ENCODE data around the gene VASP.

Gene VASP

GRCh38 chr19:45474606-45475521 is 32.4 kb upstream of the VASP start:
- peak; percentile 11 for DNase-seq

DNA sequence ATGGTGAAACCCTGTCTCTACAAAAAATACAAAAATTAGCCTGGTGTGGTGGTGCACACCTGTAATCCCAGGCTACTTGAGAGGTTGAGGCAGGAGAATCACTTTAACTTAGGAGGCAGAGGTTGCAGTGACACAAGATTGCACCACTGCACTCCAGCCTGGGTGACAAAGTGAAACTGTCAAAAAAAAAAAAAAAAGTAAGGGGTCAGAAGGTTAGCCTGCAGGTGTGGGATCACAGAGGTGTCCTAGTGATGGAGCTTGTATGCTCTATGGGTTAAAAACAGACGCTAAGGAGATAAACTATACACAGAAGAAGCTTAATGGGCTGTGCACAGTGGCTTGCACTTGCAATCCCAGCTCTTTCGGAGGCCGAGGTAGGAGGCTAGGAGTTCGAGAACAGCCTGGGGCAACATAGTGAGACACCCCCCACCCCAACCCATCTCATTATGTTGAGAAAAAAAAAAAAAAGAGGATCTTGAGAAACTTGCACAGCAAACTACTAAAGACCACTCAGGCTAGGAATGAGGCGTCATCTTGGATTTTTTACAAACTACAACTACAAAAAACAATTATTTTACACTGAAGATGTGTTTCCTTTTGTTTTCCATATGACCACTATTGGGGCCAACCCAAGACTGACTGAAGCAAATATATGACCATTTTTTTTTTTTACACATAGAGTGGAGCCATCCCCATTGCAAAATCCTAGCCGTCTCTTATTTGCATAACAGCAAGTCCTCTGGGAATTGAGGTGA is 31.6 kb upstream of the VASP start:
- no peak for DNase-seq

DNA sequence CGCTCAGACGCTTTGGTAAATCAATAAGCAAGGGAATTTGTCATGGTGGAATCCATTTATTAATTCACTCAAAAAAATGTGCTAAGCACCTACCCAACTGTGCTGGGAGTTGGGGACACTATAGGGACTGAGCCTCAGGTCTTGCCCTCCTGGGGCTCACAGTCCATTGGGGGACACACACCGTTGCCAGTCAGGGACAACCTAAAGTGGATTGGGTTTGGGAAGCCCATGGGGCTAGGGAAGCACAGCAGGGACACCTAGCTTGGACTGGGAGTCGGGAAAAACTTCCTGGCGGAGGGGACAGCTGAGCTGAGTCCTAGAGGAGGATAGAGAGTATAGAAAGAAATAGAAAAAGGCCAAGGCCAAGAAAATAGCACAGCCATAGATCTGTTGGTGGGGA is 31.0 kb upstream of the VASP start:
- DNase-seq = no peak

- no peak for DNase-seq
Observed at GRCh38 chr19:45477186-45477585, 30.1 kb upstream of the VASP start.

DNA sequence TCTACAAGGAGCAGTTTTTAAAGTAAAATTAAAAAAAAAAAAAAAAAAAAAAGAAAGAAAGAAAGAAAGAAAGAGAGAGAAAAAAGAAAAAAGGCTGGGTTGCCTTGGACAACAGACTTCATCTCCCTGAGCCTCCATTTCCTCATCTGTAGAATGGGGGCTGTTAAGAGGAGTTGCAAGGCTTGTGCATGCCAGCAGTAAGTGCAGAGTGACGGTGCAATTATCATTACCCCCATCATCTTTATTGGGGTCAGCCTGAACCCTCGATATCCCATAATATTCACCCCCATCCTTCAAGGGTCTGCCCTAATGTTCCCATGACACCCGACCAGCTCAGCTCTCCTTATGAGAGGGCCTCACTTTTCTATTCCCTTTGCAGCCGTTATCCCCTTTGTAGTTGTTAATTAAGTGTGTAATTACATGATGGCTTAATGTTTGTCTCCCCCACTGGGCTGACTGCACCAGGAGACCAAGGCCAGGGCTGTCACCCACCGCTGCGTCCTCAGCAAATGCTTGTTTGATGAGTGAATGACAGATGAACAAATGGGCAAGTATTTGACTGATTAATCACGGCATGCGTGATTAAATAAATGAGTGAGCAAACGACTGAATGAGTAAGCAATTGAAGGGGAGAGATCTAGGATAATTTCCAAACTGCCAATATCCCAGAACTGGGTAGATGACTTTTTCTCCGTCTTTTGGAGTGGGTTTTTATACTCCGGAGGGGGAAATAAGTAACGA is 29.4 kb upstream of the VASP start:
- no peak for DNase-seq

DNA sequence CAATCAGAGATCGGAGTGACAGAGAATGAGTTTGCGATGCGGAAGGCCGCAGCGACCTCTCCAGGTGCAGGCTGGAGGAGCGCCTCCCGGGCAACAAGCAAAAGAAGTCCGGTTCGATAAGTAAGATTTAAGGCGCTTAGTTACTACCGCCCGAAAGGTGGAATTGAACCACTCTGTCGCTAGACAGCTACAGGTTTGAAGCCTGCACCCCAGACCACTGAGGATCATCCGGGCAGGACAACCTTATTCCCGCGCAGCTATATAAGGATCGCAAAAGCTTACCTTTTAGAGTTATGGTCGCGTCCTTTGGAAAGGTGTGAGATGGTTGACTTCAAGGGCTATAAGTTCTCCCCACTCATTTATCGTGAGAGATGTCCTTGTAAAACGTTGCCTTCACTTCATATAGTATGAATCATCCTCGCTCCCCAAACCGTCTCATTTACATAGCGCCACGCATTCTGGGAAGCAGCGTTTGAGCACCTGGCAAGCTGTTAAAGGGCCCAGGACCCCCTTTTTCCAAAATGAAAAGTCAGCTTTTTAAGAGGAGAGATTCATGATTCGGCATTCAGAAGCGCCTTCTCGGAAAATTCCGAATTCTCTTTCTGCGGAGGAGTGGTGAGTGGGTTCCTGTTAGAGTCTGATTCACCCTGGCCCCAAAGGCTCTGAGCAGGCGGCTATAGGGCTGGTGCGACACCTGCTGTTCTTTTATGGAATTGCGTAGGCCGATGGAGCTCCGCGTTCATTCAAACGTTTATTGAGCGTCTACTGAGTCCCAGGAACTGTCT is 28.6 kb upstream of the VASP start:
- peak; percentile 82 for DNase-seq

GRCh38 chr19:45483033-45483432 is 24.2 kb upstream of the VASP start:
- no peak for DNase-seq

- DNase-seq = no peak
Observed at GRCh38 chr19:45484273-45484945, 22.9 kb upstream of the VASP start.

GRCh38 chr19:45485305-45486077 is 21.8 kb upstream of the VASP start:
- peak; percentile 86 for DNase-seq

DNA sequence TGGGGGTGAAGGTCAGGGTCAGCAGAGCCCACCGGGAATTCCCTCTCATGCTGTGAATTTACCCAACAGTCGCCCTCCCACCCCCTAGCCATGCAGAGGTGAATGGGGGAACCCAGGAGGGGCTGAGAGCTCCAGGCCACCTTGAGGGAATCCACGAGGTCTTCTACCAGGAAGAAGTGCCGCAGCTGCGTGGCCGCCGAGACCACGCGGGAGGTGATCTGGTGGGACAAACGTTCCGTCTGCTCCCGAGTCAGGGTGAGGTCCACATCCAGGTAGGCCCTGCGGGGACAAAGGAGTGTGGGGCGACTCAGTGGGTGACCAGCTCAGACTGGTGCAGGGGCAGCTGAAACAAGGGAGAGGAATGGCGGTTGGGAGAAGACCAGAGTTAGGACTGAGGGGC is 18.6 kb upstream of the VASP start:
- DNase-seq = no peak

- no peak for DNase-seq
Observed at GRCh38 chr19:45489216-45489855, 17.9 kb upstream of the VASP start.

DNA sequence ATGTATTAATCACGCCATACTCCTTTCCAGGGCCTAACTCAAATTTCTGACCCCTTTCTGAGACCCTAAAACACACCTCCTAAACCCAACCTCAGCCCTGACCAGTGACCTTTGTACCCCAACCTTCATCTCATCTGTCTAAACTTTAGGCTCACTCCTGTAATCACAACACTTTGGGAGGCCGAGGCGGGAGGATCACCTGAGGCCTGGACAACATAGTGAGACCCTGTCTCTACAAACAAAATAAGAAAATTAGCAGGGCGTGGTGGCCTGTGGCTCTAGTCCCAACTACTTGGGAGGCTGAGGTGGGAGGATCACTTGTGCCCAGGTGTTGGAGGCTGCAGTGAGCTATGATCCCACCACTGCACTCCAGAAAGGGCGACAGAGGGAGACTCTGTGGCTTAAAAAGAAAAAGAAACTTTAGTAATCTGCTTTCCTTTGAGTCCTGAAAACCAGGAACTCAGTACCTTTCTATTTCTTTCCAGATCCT is 15.1 kb upstream of the VASP start:
- no peak for DNase-seq

DNA sequence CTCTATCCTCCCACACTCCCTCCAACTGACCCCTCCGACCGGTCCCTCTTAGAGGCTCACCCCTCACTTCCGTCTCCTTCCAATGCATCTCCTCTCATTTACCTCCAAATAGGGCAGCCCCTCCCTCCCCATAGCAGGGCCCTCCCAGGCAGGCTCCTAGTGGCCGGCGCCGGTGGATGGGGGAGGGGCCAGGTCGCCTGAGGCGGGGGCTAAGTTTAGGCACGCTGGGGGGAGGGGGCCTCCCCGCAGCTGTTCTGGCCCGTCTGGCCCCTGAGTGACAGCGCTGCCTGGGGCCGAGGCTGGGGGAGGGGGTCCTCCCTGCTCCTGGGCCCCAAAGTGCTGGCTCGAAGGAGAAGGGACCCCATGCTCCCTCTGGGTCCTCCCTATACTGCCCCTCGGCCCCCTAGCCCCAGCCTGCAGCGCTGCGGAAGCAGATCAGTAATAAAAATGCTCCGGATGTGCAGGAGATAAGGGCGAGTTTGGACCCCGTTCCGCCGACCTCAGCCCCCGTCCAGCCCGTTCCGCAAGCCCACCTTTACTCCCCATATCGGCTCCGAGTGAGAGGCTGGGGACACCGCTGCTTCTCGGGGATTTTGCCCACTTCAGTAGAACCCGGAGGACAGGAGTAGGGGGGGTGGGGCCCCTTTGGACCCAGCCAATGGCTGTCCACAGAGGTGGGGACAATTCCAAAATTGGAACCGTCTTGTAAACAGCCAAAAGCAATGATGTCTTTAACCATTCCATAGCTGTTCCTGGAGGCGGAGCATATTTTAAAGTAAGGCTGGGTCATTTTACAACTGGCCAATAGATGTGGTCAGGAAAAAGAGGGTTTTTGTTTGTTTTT is 14.4 kb upstream of the VASP start:
- DNase-seq = no peak

GRCh38 chr19:45494261-45494916 is 12.9 kb upstream of the VASP start:
- DNase-seq = no peak

GRCh38 chr19:45495178-45495577 is 12.1 kb upstream of the VASP start:
- no peak for DNase-seq

DNA sequence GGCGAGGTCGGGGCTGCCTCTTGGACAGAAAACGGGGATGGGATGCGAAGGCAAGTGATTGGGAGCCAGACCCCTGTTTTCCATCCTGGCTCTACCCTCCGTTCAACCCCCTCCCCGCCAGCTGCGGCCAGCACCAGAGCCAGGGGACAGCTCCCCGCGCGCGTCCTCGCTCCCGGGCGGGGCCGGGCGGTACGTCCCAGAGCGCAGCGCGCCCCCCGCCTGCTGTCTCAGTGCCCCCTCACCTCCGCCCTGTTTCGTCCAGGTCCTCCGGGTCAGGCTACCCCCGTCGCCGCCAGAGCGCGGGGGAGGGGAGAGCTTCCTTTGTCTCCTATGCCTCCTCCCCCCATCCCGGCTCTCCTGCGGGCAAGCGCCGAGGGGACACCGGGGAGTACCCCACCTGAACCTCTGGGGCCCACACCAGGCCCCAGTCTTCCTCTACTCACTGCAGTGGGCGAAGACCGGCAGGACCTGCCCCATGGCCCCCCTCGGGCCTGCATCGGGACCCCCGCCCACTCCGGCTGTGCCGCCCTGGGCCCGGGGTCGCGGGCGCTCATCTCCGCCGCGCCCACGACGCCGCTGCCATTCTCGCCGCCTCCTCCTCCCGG is 10.8 kb upstream of the VASP start:
- DNase-seq = peak; percentile 6

- no peak for DNase-seq
Observed at GRCh38 chr19:45497791-45498190, 9.5 kb upstream of the VASP start.

GRCh38 chr19:45498411-45499195 is 8.7 kb upstream of the VASP start, which contains the start of gene PPM1N:
Gene PPM1N (plus strand): TSS chr19:45498443. CDS start chr19:45498473, 30 bp downstream.
- DNase-seq = no peak
